K562 (cell line): Measurements from ENCODE around the gene RDH13. TPM values are rescaled to one million over a fixed set of nuclear protein-coding genes. Genes with fewer than 3 reads are reported as not detected.

Source experiments
- ATAC-seq: fragments of 200-7000 bp; cut with Tn5 transposase; 3 replicates; pipeline ENCODE4 v1.9.1; 2020; ENCODE audit warnings: moderate library complexity
- BruUV-seq: library from RNA; stranded (reverse); fragments of 400-500 nt; replicated peaks from 2 replicates; lab custom pipeline; 2021; lab: Mats Ljungman, UMichigan
- CTCF ChIA-PET: fragments of 300-600 bp; formaldehyde crosslinking; extraction: SDS; loops from one replicate; lab custom pipeline; 2021; ENCODE audit warnings: low intra/inter-chr PET ratio; lab: Yijun Ruan, JAX
- POLR2A ChIA-PET: fragments of 300-600, 350-650 bp; sonication (Branson Sonifier 250); formaldehyde crosslinking; extraction: SDS; loops from one replicate; lab custom pipeline; 2021; ENCODE audit warnings: antibody characterized with exemption, inconsistent platforms; lab: Yijun Ruan, JAX
- DNase-seq, 4 experiments: peaks; one replicate each; pipeline versions ENCODE4 v3.0.0 to v3.0.0-alpha.2; 2011 to 2018; ENCODE audit warnings: low spot score in 3 of 4, mixed read lengths in 3 of 4; ENCODE audit errors: extremely low read depth in 1 of 4
- FAIRE-seq: peaks from 2 replicates; lab custom pipeline; 2011; peaks lifted over from hg19 to GRCh38; lab: Jason Lieb, UNC
- H2AFZ ChIP-seq: 2 replicates; pipeline ENCODE4 v1.6.0; 2011; ENCODE audit warnings: low read depth, low read length, control low read depth, inconsistent platforms
- H3K27ac ChIP-seq: fragments of 200-600 bp; 3 replicates; pipeline ENCODE4 v1.8.0; 2011; ENCODE audit warnings: low read depth, mild to moderate bottlenecking, control low read depth, inconsistent platforms, low read length, moderate library complexity, mixed read lengths; ENCODE audit errors: extremely low read depth
- H3K27me3 ChIP-seq, 2 experiments: fragments of 300-600 bp in 1 of 2; 2 replicates in 1 of 2; 3 replicates in 1 of 2; pipeline versions ENCODE4 v1.6.0 to v1.8.0; 2011; ENCODE audit warnings: inconsistent platforms in 2 of 2, low read length in 2 of 2, mild to moderate bottlenecking in 1 of 2, mixed read lengths in 1 of 2, moderate library complexity in 1 of 2; ENCODE audit not compliant: control insufficient read depth in 2 of 2, insufficient read depth in 2 of 2
- H3K36me3 ChIP-seq: fragments of 300-600 bp; 3 replicates; pipeline ENCODE4 v1.8.0; 2011; ENCODE audit warnings: mild to moderate bottlenecking, low read length, inconsistent platforms; ENCODE audit not compliant: control insufficient read depth, insufficient read depth
- H3K4me1 ChIP-seq, 2 experiments: fragments of 200-600 bp in 1 of 2; replicated peaks in 1 of 2; 2 replicates in 1 of 2; 3 replicates in 1 of 2; pipeline versions ENCODE4 v1.5.1 to v1.8.0; 2011; ENCODE audit warnings: inconsistent platforms in 2 of 2, low read length in 2 of 2, mild to moderate bottlenecking in 1 of 2, mixed read lengths in 1 of 2, moderate library complexity in 1 of 2; ENCODE audit not compliant: control insufficient read depth in 2 of 2, insufficient read depth in 2 of 2
- H3K4me2 ChIP-seq: 2 replicates; pipeline ENCODE4 v1.6.1; 2011; ENCODE audit warnings: low read length, control low read depth, inconsistent platforms, mixed read lengths; ENCODE audit not compliant: insufficient read depth
- H3K4me3 ChIP-seq: fragments of 200-600 bp; sonication (generic), shearing (Covaris generic); 2 replicates; pipeline ENCODE4 v1.5.1; 2016; ENCODE audit warnings: control low read depth, inconsistent platforms
- H3K79me2 ChIP-seq: fragments of 200-600 bp; 3 replicates; pipeline ENCODE4 v1.8.0; 2011; ENCODE audit warnings: low read length, inconsistent platforms; ENCODE audit not compliant: control insufficient read depth, insufficient read depth
- H3K9ac ChIP-seq, 2 experiments: 2 replicates each; pipeline versions ENCODE4 v1.6.0 to v1.6.1; 2011; ENCODE audit warnings: low read depth in 2 of 2, low read length in 2 of 2, control low read depth in 1 of 2, inconsistent platforms in 1 of 2, mild to moderate bottlenecking in 1 of 2, mixed read lengths in 1 of 2; ENCODE audit not compliant: insufficient read depth in 1 of 2
- H3K9me1 ChIP-seq: one replicate; pipeline ENCODE4 v1.6.0; 2011; ENCODE audit warnings: inconsistent platforms, mild to moderate bottlenecking, low read length, moderate library complexity; ENCODE audit not compliant: control insufficient read depth, insufficient read depth
- H3K9me3 ChIP-seq: replicated peaks from 2 replicates; pipeline ENCODE4 v1.5.1; 2011; ENCODE audit warnings: low read depth, low read length, inconsistent platforms; ENCODE audit not compliant: control insufficient read depth, insufficient read depth
- H4K20me1 ChIP-seq: replicated peaks from 2 replicates; pipeline ENCODE4 v1.6.1; 2011; ENCODE audit warnings: low read length, inconsistent platforms, mixed read lengths; ENCODE audit not compliant: control insufficient read depth, insufficient read depth
- ARNT ChIP-seq, 2 experiments: fragments of 450-650 bp; IDR thresholded peaks; 2 replicates each; pipeline ENCODE4 v1.6.1; 2016; ENCODE audit warnings: mild to moderate bottlenecking in 1 of 2
- BRD4 ChIP-seq: fragments of 200-600 bp; sonication (generic); IDR thresholded peaks from 2 replicates; pipeline ENCODE4 v1.6.1; 2017; ENCODE audit warnings: inconsistent platforms
- ERF ChIP-seq: fragments of 450-650 bp; formaldehyde crosslinking; IDR thresholded peaks from 2 replicates; pipeline ENCODE4 v1.4.0; 2020; ENCODE audit warnings: mild to moderate bottlenecking, mixed read lengths
- FOXA3 ChIP-seq, 2 experiments: fragments of 450-650 bp in 1 of 2; sonication (generic) in 1 of 2; formaldehyde crosslinking; IDR thresholded peaks in 1 of 2; conservative IDR thresholded peaks in 1 of 2; 2 replicates each; pipeline versions ENCODE4 v1.4.0 to v1.8.0; 2020 to 2022; ENCODE audit warnings: mild to moderate bottlenecking in 2 of 2, missing genetic modification reagents in 1 of 2
- MBD2 ChIP-seq: sonication (generic); IDR thresholded peaks from 2 replicates; pipeline ENCODE4 v1.6.1; 2016; ENCODE audit warnings: low read depth, borderline replicate concordance
- MEF2A ChIP-seq: IDR thresholded peaks from 2 replicates; pipeline ENCODE4 v1.6.1; 2011; ENCODE audit warnings: low read depth, mild to moderate bottlenecking, low read length, moderate library complexity; ENCODE audit not compliant: control insufficient read depth
- RBM25 ChIP-seq: fragments of 200-400 bp; formaldehyde crosslinking; IDR thresholded peaks from 2 replicates; pipeline ENCODE4 v1.6.1; 2018; ENCODE audit warnings: low read length, low read depth, moderate library complexity; ENCODE audit not compliant: severe bottlenecking
- SMARCB1 ChIP-seq: IDR thresholded peaks from 2 replicates; pipeline ENCODE4 v1.6.1; 2011; ENCODE audit warnings: improper control_type of control experiment, low read depth; ENCODE audit not compliant: insufficient read length
- SP1 ChIP-seq: sonication (generic); formaldehyde crosslinking; IDR thresholded peaks from 2 replicates; pipeline ENCODE4 v1.8.1; 2022; ENCODE audit warnings: mild to moderate bottlenecking, missing genetic modification reagents
- ZBTB7A ChIP-seq: IDR thresholded peaks from 2 replicates; pipeline ENCODE4 v1.6.1; 2011; ENCODE audit warnings: low read depth, mild to moderate bottlenecking, low read length, moderate library complexity, borderline replicate concordance; ENCODE audit not compliant: control insufficient read depth
- ZNF121 ChIP-seq: sonication (generic); formaldehyde crosslinking; conservative IDR thresholded peaks from 2 replicates; pipeline ENCODE4 v1.8.0; 2022; ENCODE audit warnings: missing genetic modification reagents
- ZNF212 ChIP-seq: fragments of 450-650 bp; formaldehyde crosslinking; IDR thresholded peaks from 2 replicates; pipeline ENCODE4 v1.4.0; 2020; ENCODE audit warnings: mild to moderate bottlenecking
- WGBS: fragments of 100-300 bp; shearing (Covaris generic); methylation state at CpG from one replicate; pipeline ENCODE4 v1.1.6; 2016; ENCODE audit warnings: low coverage, mixed read lengths; ENCODE audit not compliant: insufficient coverage; ENCODE audit errors: missing lambda C conversion rate; 5-methylcytosine and 5-hydroxymethylcytosine counted together
- in situ Hi-C: fragments of 300-500 bp; cut with MboI; formaldehyde crosslinking; loops from 4 replicates; pipeline ENCODE4 v1.15.0; 2018; ENCODE audit warnings: inconsistent platforms, mixed read lengths
- intact Hi-C: fragments of 100-400 bp; cut with micrococcal nuclease; formaldehyde crosslinking; loops from 2 replicates; pipeline ENCODE4 v1.14.2; 2022
- polyA plus RNA-seq, 8 experiments: library from polyadenylated mRNA; depleted of rRNA in 4 of 8; stranded (reverse) in 5 of 8; unstranded in 3 of 8; fragments of >200 nt; fragmentation: Nextera tagmentation in 2 of 8; fragmentation: Illumina TruSeq in 1 of 8; extraction: Ambion mirVana in 2 of 8; extraction: Trizol in 1 of 8; gene quantifications; 2 replicates each; pipeline versions ENCODE4 v1.2.1 to v1.2.3, GENCODE V29; 2011 to 2014; ENCODE audit warnings: inconsistent platforms in 1 of 8, missing spikeins in 1 of 8
- total RNA-seq, 7 experiments: library from RNA; depleted of rRNA in 6 of 7; stranded (reverse); fragments of >200 nt in 6 of 7; fragmentation: Illumina TruSeq in 2 of 7; extraction: Trizol in 2 of 7; gene quantifications; 2 replicates each; pipeline versions ENCODE4 v1.2.1 to v1.2.3, GENCODE V29; 2011 to 2021; ENCODE audit warnings: low replicate concordance in 1 of 7
- TF ChIP-seq, protein P1 (sequence below): fragments of 450-650 bp; IDR thresholded peaks from 2 replicates; pipeline ENCODE4 v1.6.1; 2016; ENCODE audit warnings: low read depth, mild to moderate bottlenecking, moderate library complexity
- TF ChIP-seq, protein P2 (sequence below): sonication (generic); formaldehyde crosslinking; IDR thresholded peaks from 2 replicates; pipeline ENCODE4 v1.8.1; 2022; ENCODE audit warnings: missing genetic modification reagents
- TF ChIP-seq, protein P3 (sequence below): fragments of 250-450 bp; sonication (Bioruptor Pico); IDR thresholded peaks from 2 replicates; pipeline ENCODE4 v1.4.0; 2020; ENCODE audit warnings: mild to moderate bottlenecking

The RDH13 gene
- total and polyA plus RNA-seq, 9 of the 15 experiments (the other 6 are each of a cell fraction or from before 2014, with no cell fraction given), result 7.5 to 70.3 (median 39.5) TPM

DNA sequence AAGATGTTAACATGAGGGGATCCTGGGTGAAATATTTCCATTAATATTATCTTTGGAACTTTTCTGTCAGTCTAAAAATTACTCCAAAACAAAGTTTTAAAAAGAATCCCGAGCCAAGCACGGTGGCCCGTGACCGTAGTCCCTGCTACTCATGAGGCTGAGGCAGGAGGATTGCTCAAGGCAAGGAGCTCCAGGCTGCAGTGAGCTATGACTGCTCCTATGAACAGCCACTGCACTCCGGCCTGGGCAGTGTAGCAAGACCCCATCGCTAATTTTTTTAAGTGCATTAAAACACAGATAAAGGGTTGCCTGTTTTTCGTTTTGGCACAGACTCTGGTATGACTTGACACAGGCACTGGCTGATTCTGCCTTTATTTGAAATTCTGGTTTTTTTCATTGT is 31.8 kb downstream of the RDH13 start:
- no peak for TF ChIP-seq ZBTB7A
- TF ChIP-seq ZNF212, result no peak
- no peak for TF ChIP-seq MEF2A
- no peak for TF ChIP-seq SP1 (CRISPR knock-in tag)
- no peak for TF ChIP-seq BRD4
- no peak for TF ChIP-seq ARNT (IDR thresholded peaks at IDR 0.05)
- TF ChIP-seq FOXA3 (CRISPR knock-in tag; conservative IDR thresholded peaks at IDR 0.05 in 1 of 2, IDR thresholded peaks at IDR 0.05 in 1 of 2), result no peak
- peak; percentile 45 for TF ChIP-seq RBM25
- no peak for TF ChIP-seq SMARCB1
- TF ChIP-seq, protein P1, sequence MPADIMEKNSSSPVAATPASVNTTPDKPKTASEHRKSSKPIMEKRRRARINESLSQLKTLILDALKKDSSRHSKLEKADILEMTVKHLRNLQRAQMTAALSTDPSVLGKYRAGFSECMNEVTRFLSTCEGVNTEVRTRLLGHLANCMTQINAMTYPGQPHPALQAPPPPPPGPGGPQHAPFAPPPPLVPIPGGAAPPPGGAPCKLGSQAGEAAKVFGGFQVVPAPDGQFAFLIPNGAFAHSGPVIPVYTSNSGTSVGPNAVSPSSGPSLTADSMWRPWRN, result no peak
- no peak for TF ChIP-seq MBD2
- TF ChIP-seq ZNF121 (CRISPR knock-in tag), result peak; percentile 92
- TF ChIP-seq, protein P2, sequence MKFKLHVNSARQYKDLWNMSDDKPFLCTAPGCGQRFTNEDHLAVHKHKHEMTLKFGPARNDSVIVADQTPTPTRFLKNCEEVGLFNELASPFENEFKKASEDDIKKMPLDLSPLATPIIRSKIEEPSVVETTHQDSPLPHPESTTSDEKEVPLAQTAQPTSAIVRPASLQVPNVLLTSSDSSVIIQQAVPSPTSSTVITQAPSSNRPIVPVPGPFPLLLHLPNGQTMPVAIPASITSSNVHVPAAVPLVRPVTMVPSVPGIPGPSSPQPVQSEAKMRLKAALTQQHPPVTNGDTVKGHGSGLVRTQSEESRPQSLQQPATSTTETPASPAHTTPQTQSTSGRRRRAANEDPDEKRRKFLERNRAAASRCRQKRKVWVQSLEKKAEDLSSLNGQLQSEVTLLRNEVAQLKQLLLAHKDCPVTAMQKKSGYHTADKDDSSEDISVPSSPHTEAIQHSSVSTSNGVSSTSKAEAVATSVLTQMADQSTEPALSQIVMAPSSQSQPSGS (CRISPR knock-in tag), result no peak
- TF ChIP-seq, protein P3, sequence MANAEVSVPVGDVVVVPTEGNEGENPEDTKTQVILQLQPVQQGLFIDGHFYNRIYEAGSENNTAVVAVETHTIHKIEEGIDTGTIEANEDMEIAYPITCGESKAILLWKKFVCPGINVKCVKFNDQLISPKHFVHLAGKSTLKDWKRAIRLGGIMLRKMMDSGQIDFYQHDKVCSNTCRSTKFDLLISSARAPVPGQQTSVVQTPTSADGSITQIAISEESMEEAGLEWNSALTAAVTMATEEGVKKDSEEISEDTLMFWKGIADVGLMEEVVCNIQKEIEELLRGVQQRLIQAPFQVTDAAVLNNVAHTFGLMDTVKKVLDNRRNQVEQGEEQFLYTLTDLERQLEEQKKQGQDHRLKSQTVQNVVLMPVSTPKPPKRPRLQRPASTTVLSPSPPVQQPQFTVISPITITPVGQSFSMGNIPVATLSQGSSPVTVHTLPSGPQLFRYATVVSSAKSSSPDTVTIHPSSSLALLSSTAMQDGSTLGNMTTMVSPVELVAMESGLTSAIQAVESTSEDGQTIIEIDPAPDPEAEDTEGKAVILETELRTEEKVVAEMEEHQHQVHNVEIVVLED (CRISPR knock-in tag), result no peak
- no peak for TF ChIP-seq ERF (CRISPR knock-in tag)
- no peak overlapping the region for H3K27ac ChIP-seq
- H3K79me2 ChIP-seq, result peaks cover 88% of the 10 kb centered on the region
- peaks cover 10 to 24% of the 10 kb centered on the region in 2 experiments; a peak in 4 of 5 replicates for H3K4me1 ChIP-seq
- DNase-seq (no peak), ATAC-seq (no peak), FAIRE-seq (no peak)
- ChIA-PET CTCF (no interaction called here), POLR2A (no interaction called here)
- H3K27me3 ChIP-seq, result no peaks in the 10 kb centered on the region
- H4K20me1 ChIP-seq, result 0 out of 2 replicates have a peak, but pooled peaks cover 10% of the 10 kb centered on the region
- peaks cover 42% of the 10 kb centered on the region; the same call in 2 of the 3 replicates for H3K36me3 ChIP-seq
- intact Hi-C loops, result no loop called here
- H3K4me2 ChIP-seq, result no peak overlapping the region
- in situ Hi-C loops, result no loop called here
- no peaks in the 10 kb centered on the region; the same call in 1 of the 2 replicates for H3K9me3 ChIP-seq
- no peak overlapping the region for H2AFZ ChIP-seq
- no TSS peak for BruUV-seq
- WGBS, result 90% methylated on average over 7 of the region's 7 CpGs
- no peaks in the 10 kb centered on the region for H3K9me1 ChIP-seq
- no peak overlapping the region for H3K4me3 ChIP-seq
- H3K9ac ChIP-seq, result no peak overlapping the region
